HL-60 (cell line): ENCODE results near the gene PRPSAP2.

Experiments used
- DNase-seq, 2 experiments: peaks; one replicate each; pipeline ENCODE4 v3.0.0-alpha.2; 2010 to 2020; ENCODE audit warnings: low read depth in 1 of 2, low spot score in 1 of 2
- H3K27ac ChIP-seq: fragments of 250-450 bp; sonication (Bioruptor Pico); replicated peaks from 2 replicates; pipeline ENCODE4 v1.5.1; 2020; ENCODE audit warnings: mild to moderate bottlenecking, moderate library complexity
- H3K27me3 ChIP-seq: fragments of 250-450 bp; sonication (Bioruptor Pico); 2 replicates; pipeline ENCODE4 v1.5.1; 2021; ENCODE audit warnings: mild to moderate bottlenecking, moderate library complexity; ENCODE audit not compliant: insufficient read depth, poor library complexity, severe bottlenecking
- H3K4me3 ChIP-seq: replicated peaks from 2 replicates; pipeline ENCODE4 v1.5.1; 2011; ENCODE audit warnings: mild to moderate bottlenecking, control low read depth, low read length; ENCODE audit not compliant: insufficient read depth
- CTCF ChIP-seq: IDR thresholded peaks from one replicate; pipeline ENCODE4 v1.5.1; 2011; ENCODE audit warnings: low read length, control low read depth, inconsistent platforms; ENCODE audit not compliant: insufficient read depth
- GABPA ChIP-seq: IDR thresholded peaks from 2 replicates; pipeline ENCODE4 v1.6.1; 2012; ENCODE audit warnings: low read depth
- POLR2AphosphoS5 ChIP-seq: IDR thresholded peaks from 2 replicates; pipeline ENCODE4 v1.6.1; 2012; ENCODE audit warnings: low read depth
- REST ChIP-seq: IDR thresholded peaks from 2 replicates; pipeline ENCODE4 v1.6.1; 2012; ENCODE audit warnings: low read depth; ENCODE audit not compliant: insufficient replicate concordance
- SPI1 ChIP-seq: IDR thresholded peaks from 2 replicates; pipeline ENCODE4 v1.6.1; 2012; ENCODE audit warnings: low read depth, mild to moderate bottlenecking, borderline replicate concordance

Gene PRPSAP2

GRCh38 chr17:18956581-18956980 lies 98.7 kb downstream of the PRPSAP2 start:
- no peaks in the 10 kb centered on the region for H3K27me3 ChIP-seq
- DNase-seq: no peak

GRCh38 chr17:18957831-18958230 lies 99.9 kb downstream of the PRPSAP2 start:
- Histone ChIP-seq H3K27ac (no peak overlapping the region), H3K27me3 (no peaks in the 10 kb centered on the region), H3K4me3 (no peak overlapping the region)
- TF ChIP-seq POLR2AphosphoS5 (no peak), SPI1 (no peak)
- no peak for DNase-seq

More at GRCh38 chr17:18956581-18956980, 98.7 kb downstream of the PRPSAP2 start:
- TF ChIP-seq REST (no peak), GABPA (no peak), POLR2AphosphoS5 (no peak), CTCF (no peak), SPI1 (no peak)
- H3K27ac ChIP-seq: no peak overlapping the region
- no peak overlapping the region for H3K4me3 ChIP-seq

- TF ChIP-seq SPI1 (no peak), REST (no peak), GABPA (no peak), CTCF (no peak), POLR2AphosphoS5 (no peak)
- no peak for DNase-seq
Measured at GRCh38 chr17:18958611-18959010, 100.7 kb downstream of the PRPSAP2 start.

GRCh38 chr17:18959071-18959844 lies 101.3 kb downstream of the PRPSAP2 start:
- no peak for TF ChIP-seq SPI1
- no peak for TF ChIP-seq REST
- TF ChIP-seq POLR2AphosphoS5: no peak
- TF ChIP-seq CTCF: no peak
- no peak for TF ChIP-seq GABPA

More at GRCh38 chr17:18958611-18959010, 100.7 kb downstream of the PRPSAP2 start:
- Histone ChIP-seq H3K4me3 (no peak overlapping the region), H3K27me3 (no peaks in the 10 kb centered on the region), H3K27ac (no peak overlapping the region)

More at GRCh38 chr17:18959071-18959844, 101.3 kb downstream of the PRPSAP2 start:
- no peak for DNase-seq
- Histone ChIP-seq H3K4me3 (no peak overlapping the region), H3K27ac (no peak overlapping the region), H3K27me3 (no peaks in the 10 kb centered on the region)
